SK-N-DZ (cell line): Measurements from ENCODE around the gene CDHR4.

Experiments
- small RNA-seq, 2 experiments: library from RNA; depleted of rRNA; stranded (forward); fragments of <200 nt; gene quantifications; one replicate each; pipeline ENCODE3, GENCODE V24; 2014

The CDHR4 gene

Small RNAs within 50 kb of the gene (small RNA-seq; reads per million reads assigned to genes)
- 0 reads per million in 2 experiments for gene COX6CP14
